ENCODE measurements around the gene F11. TPM values are rescaled to one million over a fixed set of nuclear protein-coding genes. Genes with fewer than 3 reads are reported as not detected.
"Not testable (repeated sequence)": the region's sequence is repeated elsewhere in the genome, so short reads cannot be mapped to it uniquely, and the experiment has no call there.

F11 gene
- total RNA-seq, 2 experiments from 2014 or later = not detected

DNA sequence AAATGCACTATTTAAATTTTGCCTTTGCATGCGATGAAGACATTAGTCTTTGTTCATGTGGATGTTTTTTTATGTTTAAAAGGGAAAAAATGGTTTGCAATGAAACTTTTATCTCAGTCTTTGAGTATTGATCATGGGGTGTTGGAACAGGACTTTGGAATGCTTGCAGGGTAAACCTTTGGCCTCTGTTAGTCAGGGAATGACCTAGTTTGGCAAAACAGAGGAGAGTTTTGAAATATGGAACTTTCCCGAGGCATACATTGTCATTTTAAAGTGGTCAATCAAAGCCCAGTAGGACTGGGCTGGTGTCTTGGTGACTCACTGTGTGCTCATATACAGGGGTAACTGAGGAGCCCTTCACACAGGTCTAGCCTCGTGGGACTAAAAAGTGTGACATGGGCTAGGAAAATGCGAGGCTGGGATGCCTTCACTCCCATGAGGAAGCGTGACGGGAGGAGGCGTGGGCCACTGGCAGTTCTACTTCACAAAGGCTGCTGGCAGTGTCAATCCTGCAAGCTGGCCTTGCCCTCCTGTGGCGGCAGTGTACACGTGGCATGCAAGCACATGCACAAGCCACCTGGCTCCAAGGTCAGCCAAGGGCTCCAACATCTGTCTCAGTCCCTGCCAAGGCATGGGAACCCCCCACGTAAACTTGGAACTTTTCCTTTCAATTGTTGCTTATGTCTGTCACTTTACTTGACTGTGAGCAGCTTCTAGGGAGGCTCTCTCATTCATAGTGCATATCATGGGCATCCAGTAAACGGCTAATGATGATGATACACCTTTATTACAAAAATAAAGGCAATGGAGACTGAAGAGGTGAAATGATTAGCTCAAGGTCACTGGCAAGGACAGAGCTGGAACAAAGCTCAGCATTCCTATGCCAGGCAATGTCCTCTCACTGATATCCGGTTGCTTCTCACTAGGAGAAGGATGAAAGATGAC, 5.2 kb upstream of the F11 start:
- no peaks in the 10 kb centered on the region for H3K9me3 Mint-ChIP-seq
- intact Hi-C loops (cut with micrococcal nuclease) = no loop called here
- H3K4me3 Mint-ChIP-seq = no peak overlapping the region
- H3K4me1 Mint-ChIP-seq (ENCODE audit: low read depth) = no peaks in the 10 kb centered on the region
- H3K27ac Mint-ChIP-seq = no peak overlapping the region
- CTCF ChIA-PET = no interaction called here
- no peak for DNase-seq
- H3K27me3 Mint-ChIP-seq (ENCODE audit: low read depth) = peaks cover 7% of the 10 kb centered on the region
- H3K36me3 Mint-ChIP-seq (ENCODE audit: low read depth) = no peaks in the 10 kb centered on the region

DNA sequence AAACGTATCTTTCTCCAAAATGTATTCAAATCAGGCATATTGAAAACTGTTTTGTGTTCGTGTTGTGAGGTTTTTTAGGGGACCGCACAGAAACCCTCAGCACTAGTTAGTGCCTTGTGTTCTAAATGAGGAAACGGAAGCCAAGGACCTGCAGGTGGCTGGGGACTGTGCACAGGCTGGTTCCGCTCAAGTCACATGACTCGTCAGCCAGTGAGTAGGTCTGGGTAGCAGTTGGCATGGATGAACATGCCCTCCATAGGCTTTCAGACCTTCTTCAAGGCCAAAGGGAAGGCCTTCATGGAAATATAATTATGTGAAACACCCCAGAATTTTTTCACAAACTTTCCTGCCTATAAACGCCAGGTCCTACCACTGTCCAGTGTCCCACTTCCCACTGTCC, 1.3 kb upstream of the F11 start:
- Mint-ChIP-seq H3K4me3 (no peak overlapping the region), H3K4me1 (ENCODE audit: low read depth) (no peaks in the 10 kb centered on the region), H3K27ac (no peak overlapping the region), H3K27me3 (ENCODE audit: low read depth) (peaks cover 25% of the 10 kb centered on the region), H3K9me3 (no peaks in the 10 kb centered on the region), H3K36me3 (ENCODE audit: low read depth) (no peaks in the 10 kb centered on the region)
- intact Hi-C loops (cut with micrococcal nuclease) = no loop called here
- CTCF ChIA-PET = no interaction called here
- no peak for DNase-seq

DNA sequence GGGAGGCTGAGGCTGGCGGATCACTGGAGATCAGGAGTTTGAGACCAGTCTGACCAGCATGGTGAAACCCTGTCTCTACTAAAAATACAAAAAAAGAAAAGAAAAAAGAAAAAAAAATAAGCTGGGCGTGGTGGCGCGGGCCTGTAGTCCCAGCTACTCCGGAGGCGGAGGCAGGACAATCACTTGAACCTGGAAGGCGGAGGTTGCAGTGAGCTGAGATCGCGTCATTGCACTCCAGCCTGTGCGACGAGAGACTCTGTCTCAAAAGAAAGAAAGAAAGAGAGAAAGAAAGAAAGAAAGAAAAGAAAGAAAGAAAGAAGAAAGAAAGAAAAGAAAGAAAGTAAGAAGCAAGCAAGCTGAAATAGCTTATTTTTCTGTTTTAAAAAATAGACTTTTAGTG, 739 bp upstream of the F11 start:
- peaks cover 25% of the 10 kb centered on the region for H3K27me3 Mint-ChIP-seq (ENCODE audit: low read depth)
- H3K27ac Mint-ChIP-seq; DNase-seq; CTCF ChIA-PET; H3K4me1 Mint-ChIP-seq (ENCODE audit: low read depth); H3K4me3 Mint-ChIP-seq; intact Hi-C loops (cut with micrococcal nuclease); H3K9me3 Mint-ChIP-seq; H3K36me3 Mint-ChIP-seq (ENCODE audit: low read depth): not testable (repeated sequence)

- no peaks in the 10 kb centered on the region for H3K36me3 Mint-ChIP-seq (ENCODE audit: low read depth)
- no peak overlapping the region for H3K27ac Mint-ChIP-seq
- CTCF ChIA-PET = no interaction called here
- H3K4me3 Mint-ChIP-seq = no peak overlapping the region
- no peaks in the 10 kb centered on the region for H3K9me3 Mint-ChIP-seq
- H3K4me1 Mint-ChIP-seq (ENCODE audit: low read depth) = no peaks in the 10 kb centered on the region
- peaks cover 25% of the 10 kb centered on the region for H3K27me3 Mint-ChIP-seq (ENCODE audit: low read depth)
- no peak for DNase-seq
- intact Hi-C loops (cut with micrococcal nuclease) = no loop called here
Measured at GRCh38 chr4:186266729-186267456, 904 bp downstream of the F11 start.

- Mint-ChIP-seq H3K27me3 (ENCODE audit: low read depth) (peaks cover 18% of the 10 kb centered on the region), H3K4me3 (no peak overlapping the region), H3K9me3 (no peaks in the 10 kb centered on the region), H3K4me1 (ENCODE audit: low read depth) (no peaks in the 10 kb centered on the region), H3K27ac (no peak overlapping the region), H3K36me3 (ENCODE audit: low read depth) (no peaks in the 10 kb centered on the region)
- CTCF ChIA-PET = interaction anchor here (0.6 kb wide), 1 partner anchor 24 kb away, joined by 3 read pairs; no protein-coding TSS in a partner anchor
- no peak for DNase-seq
- intact Hi-C loops (cut with micrococcal nuclease) = no loop called here
Measured at GRCh38 chr4:186271081-186271678, 5.2 kb downstream of the F11 start.

DNA sequence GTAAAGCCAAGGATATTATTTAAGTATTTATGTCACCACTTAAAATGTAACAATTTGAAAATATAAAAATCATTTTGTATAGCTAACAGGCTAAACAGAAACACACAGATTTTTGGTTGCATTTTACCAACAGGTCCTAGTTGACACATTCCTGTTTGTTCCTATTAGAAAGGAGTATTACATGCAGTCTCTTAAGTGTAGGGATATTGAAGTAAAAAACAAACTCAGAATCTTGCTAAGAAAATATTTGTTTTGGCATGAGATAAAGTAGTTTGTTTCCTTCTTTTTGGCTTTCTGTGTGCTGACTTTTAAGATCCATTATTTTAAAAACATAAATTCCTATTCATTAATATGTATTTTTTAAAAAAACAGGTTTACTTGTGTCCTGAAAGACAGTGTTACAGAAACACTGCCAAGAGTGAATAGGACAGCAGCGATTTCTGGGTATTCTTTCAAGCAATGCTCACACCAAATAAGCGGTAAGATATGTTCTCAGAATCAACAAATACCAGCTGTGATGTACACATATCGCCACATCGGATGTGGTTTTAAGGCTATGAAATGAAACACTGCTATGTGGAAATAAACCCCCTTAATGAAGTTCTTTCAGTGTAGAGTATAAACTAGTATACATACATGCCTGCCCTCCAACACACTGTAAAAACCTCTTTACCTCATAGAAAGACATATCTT, 6.9 kb downstream of the F11 start:
- Mint-ChIP-seq H3K27me3 (ENCODE audit: low read depth) (peaks cover 20% of the 10 kb centered on the region), H3K4me3 (no peak overlapping the region), H3K36me3 (ENCODE audit: low read depth) (no peaks in the 10 kb centered on the region), H3K9me3 (no peaks in the 10 kb centered on the region), H3K4me1 (ENCODE audit: low read depth) (no peaks in the 10 kb centered on the region), H3K27ac (no peak overlapping the region)
- no peak for DNase-seq
- CTCF ChIA-PET = no interaction called here
- intact Hi-C loops (cut with micrococcal nuclease) = no loop called here

DNA sequence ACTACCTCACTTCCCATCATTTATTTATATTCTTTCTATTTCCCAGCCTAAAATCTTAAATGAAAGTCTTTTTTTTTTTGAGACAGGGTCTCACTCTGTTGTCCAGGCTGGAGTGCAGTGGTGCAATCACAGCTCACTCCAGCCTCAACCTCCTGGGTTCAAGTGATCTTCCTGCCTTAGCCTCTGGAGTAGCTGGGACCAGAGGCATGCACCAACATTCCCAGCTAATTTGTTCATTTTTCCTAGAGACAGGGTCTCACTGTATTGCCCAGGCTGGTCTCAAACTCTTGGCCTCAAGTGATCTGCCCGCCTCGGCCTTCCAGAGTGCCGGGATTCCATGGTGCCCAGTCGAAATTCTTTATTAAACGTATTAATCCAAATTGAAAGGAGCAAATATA, 7.4 kb downstream of the F11 start:
- H3K4me1 Mint-ChIP-seq (ENCODE audit: low read depth); H3K4me3 Mint-ChIP-seq; H3K36me3 Mint-ChIP-seq (ENCODE audit: low read depth); H3K9me3 Mint-ChIP-seq; intact Hi-C loops (cut with micrococcal nuclease); DNase-seq; H3K27ac Mint-ChIP-seq; CTCF ChIA-PET: not testable (repeated sequence)
- H3K27me3 Mint-ChIP-seq (ENCODE audit: low read depth) = peaks cover 17% of the 10 kb centered on the region

GRCh38 chr4:186283311-186283710, 17.3 kb downstream of the F11 start:
- H3K9me3 Mint-ChIP-seq = no peaks in the 10 kb centered on the region
- no peaks in the 10 kb centered on the region for H3K36me3 Mint-ChIP-seq (ENCODE audit: low read depth)
- H3K27ac Mint-ChIP-seq = no peak overlapping the region
- no peak for DNase-seq
- peaks cover 3% of the 10 kb centered on the region for H3K27me3 Mint-ChIP-seq (ENCODE audit: low read depth)
- H3K4me3 Mint-ChIP-seq = no peak overlapping the region
- intact Hi-C loops (cut with micrococcal nuclease) = no loop called here
- H3K4me1 Mint-ChIP-seq (ENCODE audit: low read depth) = no peaks in the 10 kb centered on the region
- CTCF ChIA-PET = no interaction called here

GRCh38 chr4:186285147-186285546, 19.2 kb downstream of the F11 start:
- Mint-ChIP-seq H3K9me3 (no peaks in the 10 kb centered on the region), H3K27me3 (ENCODE audit: low read depth) (peaks cover 3% of the 10 kb centered on the region), H3K4me3 (no peak overlapping the region), H3K36me3 (ENCODE audit: low read depth) (no peaks in the 10 kb centered on the region), H3K27ac (no peak overlapping the region), H3K4me1 (ENCODE audit: low read depth) (no peaks in the 10 kb centered on the region)
- CTCF ChIA-PET = no interaction called here
- no peak for DNase-seq
- intact Hi-C loops (cut with micrococcal nuclease) = no loop called here

DNA sequence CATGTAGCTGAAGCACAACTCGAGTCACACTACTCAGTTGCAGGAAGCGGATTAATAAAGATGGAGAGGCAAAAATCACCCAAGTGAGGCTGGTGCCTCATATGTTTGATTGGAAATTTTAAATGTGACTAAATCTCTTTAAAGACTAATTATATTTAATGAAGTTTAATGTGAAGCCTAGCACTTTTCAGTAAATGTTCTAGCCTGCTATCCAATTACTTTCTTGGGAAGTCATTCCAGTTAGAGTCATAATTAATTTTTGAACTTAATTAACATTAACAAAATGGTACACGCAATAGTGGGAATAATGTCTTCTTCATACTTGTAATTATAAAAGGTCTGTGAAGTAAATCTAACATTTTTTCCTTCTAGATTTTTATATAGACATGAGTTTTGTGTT, 20.6 kb downstream of the F11 start:
- CTCF ChIA-PET = no interaction called here
- Mint-ChIP-seq H3K27me3 (ENCODE audit: low read depth) (peaks cover 5% of the 10 kb centered on the region), H3K4me1 (ENCODE audit: low read depth) (no peaks in the 10 kb centered on the region), H3K9me3 (no peaks in the 10 kb centered on the region), H3K4me3 (no peak overlapping the region), H3K36me3 (ENCODE audit: low read depth) (no peaks in the 10 kb centered on the region), H3K27ac (no peak overlapping the region)
- intact Hi-C loops (cut with micrococcal nuclease) = no loop called here
- DNase-seq = no peak

- no peak overlapping the region for H3K4me3 Mint-ChIP-seq
- no peaks in the 10 kb centered on the region for H3K9me3 Mint-ChIP-seq
- intact Hi-C loops (cut with micrococcal nuclease) = no loop called here
- H3K4me1 Mint-ChIP-seq (ENCODE audit: low read depth) = no peaks in the 10 kb centered on the region
- CTCF ChIA-PET = no interaction called here
- H3K27ac Mint-ChIP-seq = no peak overlapping the region
- peaks cover 13% of the 10 kb centered on the region for H3K27me3 Mint-ChIP-seq (ENCODE audit: low read depth)
- no peaks in the 10 kb centered on the region for H3K36me3 Mint-ChIP-seq (ENCODE audit: low read depth)
- DNase-seq = no peak
Measured at GRCh38 chr4:186291256-186291890, 25.4 kb downstream of the F11 start.

GRCh38 chr4:186294160-186294559, 28.2 kb downstream of the F11 start:
- H3K36me3 Mint-ChIP-seq (ENCODE audit: low read depth) = no peaks in the 10 kb centered on the region
- DNase-seq = no peak
- CTCF ChIA-PET = interaction anchor here (2.5 kb wide), 1 partner anchor 293 kb away, joined by 28 read pairs; no protein-coding TSS in a partner anchor
- intact Hi-C loops (cut with micrococcal nuclease) = no loop called here
- H3K27me3 Mint-ChIP-seq (ENCODE audit: low read depth) = peaks cover 25% of the 10 kb centered on the region
- no peak overlapping the region for H3K27ac Mint-ChIP-seq
- no peaks in the 10 kb centered on the region for H3K9me3 Mint-ChIP-seq
- peaks cover 2% of the 10 kb centered on the region for H3K4me1 Mint-ChIP-seq (ENCODE audit: low read depth)
- H3K4me3 Mint-ChIP-seq = no peak overlapping the region
